Stimulated activated CD4-positive, alpha-beta T cell treated with anti-CD3 and anti-CD28 coated beads, Interleukin-4, amount 100 ng/mL, for 1 hour (primary cell): ENCODE results near the gene TMIE.

Experiments used
- DNase-seq: peaks from one replicate; pipeline ENCODE4 v3.0.0-alpha.2; 2020

Gene TMIE

DNA sequence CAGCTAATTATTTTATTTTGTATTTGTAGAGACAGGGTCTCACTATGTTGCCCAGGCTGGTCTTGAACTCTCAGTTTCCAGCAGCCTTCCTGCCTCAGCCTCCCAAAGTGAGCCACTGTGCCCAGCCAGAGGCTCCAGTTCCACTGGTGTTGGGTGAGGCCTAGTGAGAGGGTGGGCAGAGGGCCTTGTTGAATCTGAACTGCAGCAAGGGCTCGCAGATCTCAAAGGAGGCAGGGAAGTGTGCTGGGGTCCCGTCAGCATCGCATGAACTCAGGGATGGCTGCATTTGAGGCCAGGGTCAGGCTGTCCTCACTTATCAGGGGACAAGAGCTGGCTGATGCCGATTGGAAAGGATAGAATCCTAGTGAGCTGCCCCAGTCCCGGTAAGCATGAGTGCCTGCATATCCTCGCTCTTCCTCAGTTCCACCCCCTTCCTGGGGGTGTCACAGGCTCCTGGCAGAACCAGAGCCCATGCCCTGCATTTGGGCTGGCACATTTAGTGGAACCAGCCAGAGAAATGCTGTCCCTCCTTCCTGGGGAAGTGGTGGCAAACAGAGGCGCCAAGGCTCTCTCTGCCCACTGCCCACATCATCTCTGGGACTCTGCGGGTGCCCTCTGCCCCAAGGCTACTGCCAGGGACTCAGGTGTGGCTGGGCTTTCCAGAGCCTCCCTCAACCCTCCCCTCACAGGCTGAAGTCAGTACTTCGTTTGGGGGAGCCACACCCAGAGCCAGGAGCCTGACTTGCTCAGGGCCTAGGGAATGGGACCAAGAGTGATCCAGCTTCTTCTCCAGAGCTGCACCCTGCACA, 31.8 kb upstream of the TMIE start:
- no peak for DNase-seq

DNA sequence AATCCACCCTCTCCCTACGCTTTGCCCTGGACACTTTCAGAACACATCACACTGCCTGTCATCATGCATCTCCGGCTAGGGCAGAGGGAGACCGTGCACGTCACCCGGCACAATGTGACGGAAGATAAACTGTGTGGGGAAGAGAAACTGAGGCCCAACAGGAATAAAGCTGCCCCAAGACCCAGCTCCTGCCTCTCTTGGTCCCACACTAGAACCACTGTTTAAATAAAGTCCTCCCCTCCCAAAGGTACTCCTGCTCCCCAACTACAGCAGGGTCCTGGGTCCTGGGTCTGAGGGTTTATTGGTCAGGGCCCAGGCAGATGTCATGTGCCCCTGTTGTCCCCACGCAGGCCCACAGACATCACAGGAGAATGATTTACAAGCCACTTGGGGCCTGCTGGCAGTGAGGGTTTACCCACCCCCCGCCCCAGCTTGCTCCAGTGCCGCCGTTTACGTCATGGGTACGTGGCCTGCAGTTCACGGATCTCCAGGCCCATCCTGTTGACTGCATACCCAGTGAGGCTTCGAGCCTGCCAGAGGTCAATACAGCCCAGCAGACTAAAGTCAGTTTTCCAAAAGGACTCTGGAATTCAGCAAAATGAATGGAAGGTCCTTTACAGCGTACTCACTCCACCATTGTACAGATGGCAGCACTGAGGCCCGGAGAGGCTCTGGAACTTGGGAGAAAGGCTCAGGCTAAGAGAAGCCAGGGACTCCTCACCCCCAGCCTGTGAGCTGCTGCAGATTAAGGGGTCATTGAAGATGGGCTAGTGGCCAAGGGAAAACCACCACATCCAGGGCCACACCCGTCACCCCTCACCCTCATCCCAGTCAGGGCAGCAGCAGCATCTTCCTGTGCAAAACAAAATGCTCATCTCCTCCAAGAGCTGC, 30.9 kb upstream of the TMIE start:
- DNase-seq = no peak

DNA sequence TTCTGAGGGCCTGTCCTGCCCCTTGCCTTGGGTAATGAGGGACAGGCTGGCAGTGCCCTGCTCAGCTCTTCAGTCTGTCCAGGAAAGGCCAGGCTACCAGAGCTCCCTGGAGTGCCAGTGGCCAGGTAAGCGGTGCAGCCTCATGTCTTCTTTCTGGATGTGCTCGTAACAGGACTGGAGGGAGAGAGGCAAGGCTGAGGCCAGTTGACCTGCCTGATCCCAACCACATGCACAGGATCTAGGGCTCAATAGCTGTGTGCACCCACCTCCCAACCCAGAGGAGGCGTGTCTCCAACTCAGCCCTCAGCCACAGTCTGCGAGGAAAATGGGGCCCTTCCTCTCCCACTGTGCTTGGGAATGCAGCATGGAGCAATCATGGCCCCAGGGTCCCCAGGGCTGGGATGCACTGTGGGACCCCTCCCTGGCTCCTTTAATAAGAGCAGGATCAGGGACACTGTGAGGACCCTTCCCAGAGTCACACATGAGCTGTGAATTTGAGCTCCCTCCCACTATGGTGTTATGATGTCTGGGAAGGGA, 30.2 kb upstream of the TMIE start:
- no peak for DNase-seq

DNA sequence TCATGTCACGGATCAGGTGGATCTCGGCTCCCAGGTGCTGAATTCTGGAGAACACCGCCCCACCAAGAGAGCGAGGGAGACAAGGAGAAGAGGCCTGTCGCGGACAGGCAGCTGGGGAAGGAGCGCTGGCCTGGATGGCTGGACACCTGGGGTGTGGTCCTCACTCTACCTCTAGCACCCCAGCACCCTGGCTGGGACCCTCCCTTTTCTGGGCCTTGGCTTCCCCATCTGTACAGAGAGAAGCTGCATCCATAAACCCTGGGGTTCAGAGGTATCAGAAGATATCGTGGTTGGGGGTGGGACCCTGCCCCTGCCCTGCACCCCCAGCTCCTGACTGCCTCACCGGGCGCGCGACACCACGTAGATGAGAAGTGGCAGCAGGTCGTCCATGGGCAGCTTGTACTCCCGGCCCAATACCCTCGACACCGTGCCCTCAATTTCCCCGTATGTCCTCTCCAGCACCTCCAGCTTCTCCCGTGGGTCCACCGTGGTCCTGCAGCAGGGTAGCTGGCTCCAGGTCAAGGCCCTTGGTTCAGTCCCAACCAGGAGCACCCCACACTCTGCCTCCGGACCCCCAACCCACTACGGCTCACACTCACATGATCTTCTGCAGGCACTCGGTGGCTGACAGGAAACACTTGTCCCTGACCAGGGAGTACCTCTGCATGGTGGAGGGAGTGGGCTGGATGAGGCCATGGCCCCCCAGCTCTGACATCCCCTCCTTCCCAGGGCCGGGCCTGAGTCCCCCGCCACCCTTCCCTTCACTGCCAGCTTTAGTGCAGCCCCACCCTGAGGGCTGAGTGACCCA, 29.4 kb upstream of the TMIE start:
- DNase-seq = no peak

DNA sequence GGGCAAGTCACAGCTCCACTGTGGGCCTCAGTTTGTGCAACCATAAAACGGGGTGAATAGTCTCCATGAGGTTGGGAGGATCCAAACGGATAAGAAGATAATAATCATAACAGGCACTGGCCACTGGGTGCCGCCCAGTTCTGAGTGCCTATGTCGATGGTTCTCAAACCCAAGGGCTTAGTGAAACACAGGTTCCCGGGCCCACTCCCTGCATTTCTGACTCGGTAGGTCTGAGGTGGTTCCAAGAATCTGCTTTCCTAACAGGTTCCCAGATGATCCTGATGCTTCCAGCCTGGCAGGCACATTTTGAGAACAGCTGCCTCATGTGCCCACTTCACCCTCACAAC, 28.9 kb upstream of the TMIE start:
- DNase-seq = no peak

DNA sequence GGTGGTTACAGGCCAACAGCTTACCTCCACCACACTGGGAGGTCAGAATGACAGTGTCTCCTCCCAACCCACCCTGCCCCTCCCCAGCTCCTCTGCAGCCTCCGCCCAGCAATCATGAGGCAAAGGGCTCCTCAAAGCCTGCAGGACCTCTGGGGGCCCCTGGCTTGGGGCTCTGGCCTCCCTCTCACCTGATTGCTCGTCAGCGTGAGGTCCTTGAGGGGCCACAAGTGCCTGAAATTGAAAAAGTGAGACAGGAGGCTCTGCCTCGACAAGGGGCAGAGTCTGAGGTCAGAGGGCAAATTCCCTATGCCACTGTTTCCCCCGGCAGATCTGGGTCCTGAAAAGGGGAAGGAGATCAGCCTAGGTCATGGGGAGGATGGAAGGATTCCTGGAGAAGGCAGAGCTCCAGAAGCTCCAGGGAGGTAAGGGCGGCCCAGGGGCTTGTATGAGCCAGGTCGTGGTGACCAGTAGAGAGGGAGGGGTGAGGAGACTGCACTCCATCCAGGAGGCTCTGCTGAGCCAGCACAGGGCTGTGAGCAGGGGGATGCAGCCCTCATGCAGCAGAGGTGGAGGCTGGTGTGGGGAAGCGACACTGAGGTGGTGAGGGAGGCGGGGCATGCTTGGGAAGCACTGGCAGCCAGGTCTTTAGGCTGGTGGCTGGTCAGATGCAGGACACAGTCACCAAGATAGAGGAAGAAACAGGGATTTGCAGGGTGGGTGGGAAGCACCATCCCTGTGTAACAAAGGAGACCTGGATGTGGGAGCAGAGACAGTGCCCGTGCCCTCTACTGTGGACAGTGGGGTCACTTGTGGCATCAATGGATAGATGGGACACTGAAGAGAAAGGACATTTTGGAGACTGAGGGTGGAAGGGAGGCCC, 27.8 kb upstream of the TMIE start:
- peak; percentile 0 for DNase-seq

DNA sequence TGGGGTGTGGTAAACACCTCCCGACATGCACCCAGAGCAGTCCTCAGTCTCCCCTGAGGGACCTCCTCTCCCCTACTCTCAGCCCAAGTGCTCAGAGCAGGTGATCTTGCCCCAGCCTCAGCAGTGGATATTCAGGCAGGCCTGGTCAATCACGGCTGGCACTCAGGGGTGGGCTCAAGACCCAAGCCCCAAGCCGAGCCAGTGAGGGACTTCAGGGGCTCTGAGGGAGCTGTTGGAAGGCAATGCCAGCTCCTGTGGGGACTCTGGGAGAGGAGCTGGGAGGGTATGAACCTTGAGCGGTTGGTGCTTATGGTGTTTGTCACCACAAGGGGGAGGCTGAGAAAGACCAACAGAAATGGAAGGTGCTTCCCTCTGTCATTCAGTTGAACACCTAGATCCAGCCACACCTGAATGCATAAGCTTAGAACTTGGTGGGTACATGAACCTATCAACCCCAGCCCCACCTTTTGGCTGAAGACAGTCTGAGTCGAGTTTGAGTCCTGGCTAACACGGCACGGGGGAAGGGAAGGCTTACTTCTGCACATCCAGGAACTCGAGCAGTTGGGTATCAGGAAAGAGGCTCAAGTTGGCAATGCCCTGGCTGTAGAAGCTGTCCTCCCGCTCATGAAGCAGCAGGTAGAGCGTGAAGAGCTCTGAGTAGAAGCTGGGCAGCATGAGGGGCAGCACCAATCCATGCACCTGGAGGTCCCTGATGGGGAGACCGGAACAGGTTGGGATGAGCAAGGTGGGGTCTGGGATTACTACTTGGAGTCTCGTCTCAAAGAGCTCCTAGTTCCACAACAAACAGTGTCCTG, 27.0 kb upstream of the TMIE start:
- DNase-seq = no peak

DNA sequence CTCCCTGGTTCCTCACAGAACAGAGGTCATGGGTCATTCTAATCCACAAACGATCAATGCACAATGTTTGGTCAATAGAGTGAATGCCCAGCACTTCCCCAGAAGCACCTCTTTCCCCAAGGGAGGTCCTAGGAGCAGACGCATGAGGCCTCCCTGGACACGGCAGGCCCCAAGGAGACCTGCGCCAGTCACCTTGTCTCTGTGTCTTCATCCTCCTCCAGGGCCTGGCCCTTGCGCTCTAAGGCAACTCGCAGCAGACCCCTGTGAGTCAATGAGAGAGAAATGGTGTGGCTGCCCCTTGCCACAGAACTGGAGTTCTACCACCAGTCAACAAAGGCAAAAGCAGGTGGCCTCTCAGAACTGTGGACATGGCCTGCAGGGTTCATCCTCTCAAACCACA, 25.8 kb upstream of the TMIE start:
- no peak for DNase-seq

DNA sequence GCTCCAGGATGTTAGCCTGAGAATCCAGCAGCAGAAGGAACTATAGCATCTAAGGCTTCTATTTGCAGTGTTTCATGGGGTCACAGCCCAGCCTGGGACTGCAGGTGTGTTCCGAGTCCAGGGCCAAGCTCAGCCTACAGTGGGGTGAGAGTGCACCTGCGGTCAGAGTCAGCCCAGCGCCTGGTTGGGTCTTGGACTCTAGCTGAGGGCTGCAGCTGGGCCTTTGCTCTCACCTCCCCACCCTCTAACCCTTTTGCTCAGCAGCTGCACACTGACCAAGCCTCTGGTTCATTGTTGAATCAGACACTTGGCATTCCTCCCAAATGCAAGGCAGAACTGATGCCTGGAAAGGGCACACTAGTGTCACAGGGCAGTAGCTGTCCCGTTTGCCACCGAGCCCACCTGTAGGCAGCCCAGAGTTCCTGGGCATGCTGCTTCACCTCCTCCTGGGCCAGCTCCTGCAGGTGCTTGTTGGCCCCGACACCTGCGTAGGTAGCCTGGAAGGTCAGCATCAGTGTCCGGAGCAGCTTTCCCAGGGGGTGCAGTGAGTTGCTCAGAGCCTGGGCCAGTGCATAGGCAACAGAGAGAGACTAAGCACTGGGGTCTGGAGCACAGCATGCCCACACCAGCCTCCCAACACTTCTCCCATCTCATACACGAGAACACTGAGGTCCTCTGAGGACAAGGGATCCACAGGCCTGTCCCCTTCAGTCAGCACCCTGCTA, 25.2 kb upstream of the TMIE start:
- DNase-seq = no peak

DNA sequence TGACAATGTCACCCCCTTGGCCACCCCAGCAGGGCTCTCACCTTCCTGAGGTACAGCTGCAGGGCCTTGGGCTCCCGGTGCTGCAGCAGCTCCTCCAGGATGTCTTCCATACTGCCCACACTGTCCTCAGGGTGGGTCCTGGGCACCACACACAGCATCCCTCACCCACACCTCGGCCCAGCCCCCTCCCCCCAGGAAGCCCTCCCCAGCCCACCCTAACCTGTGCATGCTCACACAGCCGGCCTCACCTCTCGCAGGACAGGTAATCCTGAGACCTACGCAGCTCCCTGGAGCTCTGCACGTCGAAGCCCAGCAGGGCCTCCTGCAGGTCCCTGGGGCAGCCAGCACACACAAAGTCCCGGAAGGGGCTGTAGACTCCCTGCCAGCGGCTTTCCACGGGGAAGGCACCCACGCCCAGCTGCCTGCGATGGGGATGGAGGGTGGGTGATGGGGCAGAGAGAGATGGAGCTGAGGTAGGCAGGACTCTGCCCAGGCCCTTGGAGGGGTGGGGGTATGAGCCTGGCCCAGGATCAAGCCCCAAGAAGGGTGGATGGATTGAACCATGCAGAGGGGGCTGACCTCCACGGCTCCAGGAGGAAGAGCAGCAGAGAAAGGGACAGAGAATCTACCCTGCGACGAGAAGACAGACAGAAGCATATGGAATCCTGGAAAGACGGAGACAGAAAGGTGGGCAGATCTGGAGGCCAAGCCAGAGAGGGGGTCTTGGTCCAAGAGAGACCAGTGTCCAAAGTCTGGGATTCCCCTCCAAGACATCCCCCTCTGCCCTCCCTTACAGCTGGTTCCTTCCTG, 24.4 kb upstream of the TMIE start:
- DNase-seq = no peak

DNA sequence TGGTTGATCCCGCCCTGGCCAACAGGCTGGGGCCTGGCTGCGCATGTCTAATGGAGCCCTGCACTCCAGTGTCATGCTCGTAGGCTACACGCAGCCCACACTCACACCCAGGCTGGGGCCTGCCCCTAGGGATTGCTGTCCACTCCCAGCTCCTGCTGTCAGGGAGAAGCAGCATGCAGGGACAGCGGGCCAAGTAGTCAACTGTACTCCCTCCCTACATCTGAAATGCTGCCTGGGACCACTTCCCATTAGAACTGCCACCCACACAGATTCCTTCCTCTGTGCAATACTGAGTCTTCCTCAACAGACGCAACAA, 23.8 kb upstream of the TMIE start:
- no peak for DNase-seq

DNA sequence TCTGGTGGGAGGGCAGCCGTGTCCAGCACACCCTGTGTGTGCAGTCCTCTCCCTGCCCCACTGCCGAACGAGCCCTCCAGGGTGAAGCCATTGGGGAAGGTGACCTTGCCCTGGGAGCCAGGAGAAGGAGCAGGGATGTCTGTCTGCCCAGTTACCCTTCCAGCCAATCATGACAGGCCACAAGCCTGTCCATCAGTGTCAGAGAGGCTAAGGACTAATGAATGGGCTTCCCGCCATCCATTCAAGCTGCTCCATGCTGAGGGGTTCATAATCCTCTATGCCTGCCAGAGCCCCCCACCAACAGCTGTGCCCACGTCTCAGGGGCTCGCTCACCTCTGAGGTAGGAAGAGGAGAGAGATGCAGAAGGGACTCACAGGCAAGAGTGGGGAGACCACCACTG, 22.9 kb upstream of the TMIE start:
- no peak for DNase-seq

DNA sequence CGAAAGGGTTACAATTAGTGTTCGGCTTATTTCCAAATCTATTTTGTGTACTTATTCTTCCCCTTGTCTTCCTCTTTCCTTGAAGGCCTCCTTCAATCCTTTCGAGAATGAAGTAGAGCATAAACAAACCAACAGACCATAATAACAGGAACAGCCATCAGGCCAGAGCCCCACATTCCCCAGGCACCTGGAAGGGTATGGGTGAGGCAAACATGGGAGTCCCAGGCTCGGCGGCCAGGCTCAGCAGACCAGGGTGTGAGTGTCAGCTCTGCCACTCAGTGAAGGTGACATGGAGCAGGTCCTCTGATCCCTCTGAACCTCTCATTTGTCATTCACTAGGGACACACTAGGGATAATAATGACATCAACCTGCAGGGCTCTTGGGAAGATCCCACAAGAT, 21.5 kb upstream of the TMIE start:
- DNase-seq = no peak

DNA sequence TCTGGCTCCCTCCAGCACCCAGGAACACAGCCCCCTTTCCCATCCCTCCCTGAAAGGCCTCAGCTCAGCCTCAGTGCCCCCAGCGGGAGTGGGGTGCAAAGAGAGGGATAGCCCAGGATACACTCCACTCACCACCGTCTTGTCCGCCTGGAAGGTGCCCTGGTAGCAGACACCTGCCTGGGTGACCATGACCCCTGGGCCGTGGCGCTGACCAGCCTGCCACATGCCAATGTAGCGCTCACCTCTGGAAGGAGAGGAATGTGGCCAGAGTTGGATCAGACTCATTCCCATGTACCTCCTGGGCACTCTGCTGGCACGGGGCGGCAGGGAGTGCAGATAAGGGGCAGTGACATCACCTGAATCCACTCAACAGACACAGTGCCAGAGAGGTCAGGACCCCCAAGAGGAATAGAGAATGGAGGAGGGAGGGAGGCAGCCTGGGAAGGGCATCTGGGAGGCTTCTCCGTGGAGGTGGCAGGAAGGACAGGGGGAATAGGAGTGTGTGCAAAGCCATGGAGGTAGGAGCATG, 20.8 kb upstream of the TMIE start:
- no peak for DNase-seq

DNA sequence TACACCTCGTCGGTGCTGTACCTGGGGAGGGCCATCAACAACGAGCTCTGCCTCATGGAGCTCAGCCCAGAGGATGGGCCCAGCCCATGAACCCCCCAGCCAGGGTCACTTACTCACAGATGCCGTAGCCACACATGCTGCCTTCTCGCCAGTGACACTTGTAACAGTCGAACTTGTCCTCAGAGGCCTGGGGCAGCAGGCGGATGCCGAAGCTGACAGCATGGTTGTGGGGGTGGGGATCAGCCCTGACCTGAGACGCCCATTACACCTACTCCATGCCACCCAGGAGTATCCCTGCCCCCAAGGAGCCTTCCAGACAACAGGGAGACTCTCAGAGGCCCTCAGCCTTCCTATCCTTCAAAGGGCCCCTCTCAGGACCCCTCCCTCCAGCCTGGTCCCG, 19.8 kb upstream of the TMIE start:
- no peak for DNase-seq

DNA sequence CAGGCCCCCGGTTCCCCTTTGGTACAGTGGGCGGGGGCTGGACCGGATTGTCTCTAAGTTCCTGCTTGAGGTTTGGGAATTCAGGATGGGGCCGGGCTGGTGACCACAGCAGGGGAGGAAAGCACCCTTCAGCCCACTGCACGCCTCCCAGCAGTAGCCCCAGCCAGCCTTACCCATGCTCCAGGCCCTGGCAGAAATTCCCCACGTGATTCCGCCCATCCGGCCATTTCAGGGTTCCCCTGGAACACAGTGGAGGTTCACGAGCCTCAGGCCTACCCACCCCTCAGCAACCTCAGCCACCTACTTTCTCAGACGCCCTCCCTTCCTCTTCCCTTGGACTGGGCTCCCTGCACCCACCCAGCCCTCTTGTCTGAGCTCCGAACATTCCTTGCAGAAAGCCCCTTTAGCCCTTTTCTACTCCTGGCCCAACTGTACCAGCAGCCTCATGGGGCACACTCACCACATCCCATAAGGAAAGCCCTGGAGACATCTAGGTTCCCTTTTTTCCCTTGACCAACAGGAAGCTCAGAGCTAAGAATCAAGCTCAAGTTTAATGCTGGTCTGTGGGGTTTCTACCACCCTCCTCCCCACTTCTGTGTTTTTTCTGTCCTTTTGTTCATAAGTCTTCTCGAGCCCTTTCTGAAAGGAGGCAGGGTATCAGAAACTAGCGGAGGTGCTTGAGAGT, 19.2 kb upstream of the TMIE start:
- DNase-seq = no peak

DNA sequence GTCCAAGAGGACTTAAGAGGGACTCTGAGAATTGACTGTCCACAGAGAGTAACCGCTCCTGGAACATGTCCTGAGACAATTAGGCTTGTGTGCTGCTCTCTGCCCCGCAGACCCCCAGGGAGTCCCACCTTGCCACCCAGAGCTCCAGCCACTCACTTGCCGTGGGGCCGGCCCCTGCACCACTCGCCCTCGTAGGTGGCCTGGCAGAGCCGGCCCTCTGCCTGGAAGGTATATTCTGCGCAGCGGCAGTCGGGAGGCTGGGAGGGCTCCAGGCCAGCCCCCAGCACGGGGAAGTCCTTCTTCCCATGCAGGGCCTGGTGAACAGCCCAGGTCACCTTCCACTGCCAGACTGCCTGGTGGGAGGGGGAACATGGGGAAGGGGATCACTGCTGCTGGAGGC, 18.2 kb upstream of the TMIE start:
- DNase-seq = no peak

DNA sequence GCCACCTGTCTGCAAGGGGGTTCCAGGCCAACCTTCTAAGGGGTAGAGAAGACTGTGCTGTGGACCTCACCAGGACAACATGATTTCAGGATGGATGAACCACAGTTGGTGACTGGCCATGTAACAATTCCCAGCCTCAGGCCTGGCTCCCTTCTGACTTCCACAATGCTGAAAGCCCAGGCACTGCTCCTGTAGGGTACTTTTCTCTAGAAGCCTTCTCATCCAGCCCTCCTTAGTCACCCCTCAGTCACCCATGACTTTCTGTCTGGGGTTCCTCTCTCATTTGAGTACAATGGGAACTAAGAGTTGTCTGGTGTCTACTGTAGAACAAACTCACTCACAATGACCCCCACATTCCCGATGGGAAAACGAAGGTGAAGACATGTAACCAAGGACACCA, 16.3 kb upstream of the TMIE start:
- DNase-seq = no peak

DNA sequence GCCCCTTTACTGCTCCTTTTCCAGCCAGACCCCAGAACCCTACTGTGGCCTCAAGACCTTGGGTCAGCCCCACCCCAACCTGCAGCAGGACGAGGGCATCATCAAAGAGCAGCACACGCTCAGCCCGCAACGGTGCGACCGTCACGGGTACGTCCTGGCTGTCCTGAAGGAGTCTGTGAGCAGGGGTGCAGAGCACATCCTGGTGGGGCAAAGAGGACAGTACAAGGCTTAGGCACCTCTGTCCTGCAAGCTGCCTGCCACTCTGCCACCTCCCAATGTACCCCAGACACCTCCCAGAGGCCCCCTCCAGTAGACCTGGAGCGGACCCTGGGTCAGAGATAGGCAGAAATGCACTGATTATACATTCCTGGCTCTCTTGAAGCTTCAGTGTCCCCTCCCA, 15.7 kb upstream of the TMIE start:
- no peak for DNase-seq
